Fibroblast of lung (primary cell): Measurements from ENCODE around the gene DHX58. TPM values are rescaled to one million over a fixed set of nuclear protein-coding genes. Genes with fewer than 3 reads are reported as not detected.
"Not testable (repeated sequence)": the region's sequence is repeated elsewhere in the genome, so short reads cannot be mapped to it uniquely, and the experiment has no call there.

Source experiments
- DNase-seq, 2 donors: peaks; one replicate each; pipeline versions ENCODE4 v3.0.0 to v3.0.0-alpha.2; 2010; ENCODE audit warnings: low read depth in 2 of 2
- H2AFZ ChIP-seq: 2 replicates; pipeline ENCODE4 v1.5.1; 2012; ENCODE audit warnings: low read length, control low read depth, inconsistent platforms
- H3K27ac ChIP-seq: 2 replicates; pipeline ENCODE4 v1.5.1; 2011; ENCODE audit warnings: low read length, control low read depth; ENCODE audit not compliant: insufficient read depth
- H3K27me3 ChIP-seq: 2 replicates; pipeline ENCODE4 v1.5.1; 2011; ENCODE audit warnings: mild to moderate bottlenecking, low read length; ENCODE audit not compliant: control insufficient read depth, insufficient read depth
- H3K36me3 ChIP-seq: 2 replicates; pipeline ENCODE4 v1.5.1; 2011; ENCODE audit warnings: low read length; ENCODE audit not compliant: control insufficient read depth, insufficient read depth
- H3K4me1 ChIP-seq: 2 replicates; pipeline ENCODE4 v1.5.1; 2011; ENCODE audit warnings: low read length; ENCODE audit not compliant: control insufficient read depth, insufficient read depth; ENCODE audit errors: extremely low read depth
- H3K4me2 ChIP-seq: 2 replicates; pipeline ENCODE4 v1.5.1; 2011; ENCODE audit warnings: low read length, control low read depth; ENCODE audit not compliant: insufficient read depth; ENCODE audit errors: extremely low read depth
- H3K4me3 ChIP-seq, 4 experiments: fragments of 200-600 bp in 1 of 4; sonication (generic) in 1 of 4; replicated peaks in 1 of 4; 2 replicates each; pipeline ENCODE4 v1.5.1; 2011 to 2016; ENCODE audit warnings: low read length in 4 of 4, low read depth in 3 of 4, mild to moderate bottlenecking in 3 of 4, control low read depth in 2 of 4, inconsistent platforms in 1 of 4, mixed read lengths in 1 of 4; ENCODE audit not compliant: insufficient read depth in 1 of 4; ENCODE audit errors: control extremely low read depth in 1 of 4
- H3K79me2 ChIP-seq: 2 replicates; pipeline ENCODE4 v1.5.1; 2012; ENCODE audit warnings: mild to moderate bottlenecking, low read length, inconsistent platforms; ENCODE audit not compliant: control insufficient read depth, insufficient read depth
- H3K9ac ChIP-seq: 2 replicates; pipeline ENCODE4 v1.5.1; 2011; ENCODE audit warnings: mild to moderate bottlenecking, low read length, control low read depth; ENCODE audit not compliant: insufficient read depth
- H3K9me3 ChIP-seq: 2 replicates; pipeline ENCODE4 v1.5.1; 2012; ENCODE audit warnings: low read depth, low read length; ENCODE audit not compliant: control insufficient read depth, insufficient read depth
- H4K20me1 ChIP-seq: 2 replicates; pipeline ENCODE4 v1.5.1; 2011; ENCODE audit warnings: low read length; ENCODE audit not compliant: control insufficient read depth, insufficient read depth; ENCODE audit errors: extremely low read depth
- EZH2 ChIP-seq: IDR thresholded peaks from 2 replicates; pipeline ENCODE4 v1.5.1; 2012; ENCODE audit warnings: low read length, control low read depth, mild to moderate bottlenecking; ENCODE audit errors: missing control alignments
- polyA plus RNA-seq, 2 donors: library from polyadenylated mRNA; depleted of rRNA in 1 of 2; stranded (reverse) in 1 of 2; unstranded in 1 of 2; fragments of >200 nt; gene quantifications; 2 replicates each; pipeline ENCODE4 v1.2.1, GENCODE V29; 2011 to 2012; ENCODE audit warnings: missing spikeins in 1 of 2
- total RNA-seq: library from RNA; depleted of rRNA; stranded (reverse); fragments of >200 nt; gene quantifications from 2 replicates; pipeline ENCODE4 v1.2.1, GENCODE V29; 2014
- TF ChIP-seq, protein P1 (sequence below), 2 donors: IDR thresholded peaks in 1 of 2; conservative IDR thresholded peaks in 1 of 2; 1 replicate in 1 of 2; 2 replicates in 1 of 2; pipeline ENCODE4 v1.5.1; 2011 to 2012; ENCODE audit warnings: low read length in 2 of 2, control low read depth in 1 of 2, inconsistent platforms in 1 of 2, low read depth in 1 of 2, mild to moderate bottlenecking in 1 of 2

DHX58 gene
- total and polyA plus RNA-seq, 2 donors (not counting 1 experiment from before 2014, with no cell fraction given): 8.0 to 18.3 TPM

DNA sequence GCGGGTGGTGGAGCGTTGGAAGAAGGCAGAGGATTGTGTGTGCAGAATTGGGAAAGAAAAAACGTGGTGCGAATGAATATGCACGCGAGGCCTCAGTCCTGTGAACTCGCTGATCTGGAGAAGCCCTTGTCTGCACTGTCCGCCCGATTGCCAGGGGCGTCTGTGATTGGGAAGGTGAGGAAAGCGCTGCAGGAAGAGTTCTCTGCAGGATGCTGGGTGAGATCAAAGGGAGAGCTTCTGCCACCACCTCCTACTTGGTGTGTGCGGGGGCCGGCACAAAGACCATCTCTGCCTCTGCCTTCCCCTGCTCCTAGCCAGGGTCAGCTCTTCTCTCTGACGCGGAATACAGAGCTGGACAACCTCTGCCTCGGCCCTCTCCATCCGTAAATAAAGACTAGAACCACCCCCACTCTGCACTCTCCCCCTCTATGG lies 43.1 kb upstream of the DHX58 start:
- Histone ChIP-seq H2AFZ (peak overlapping the region; percentile 67), H3K27ac (no peak overlapping the region), H3K4me1 (peaks cover 7% of the 10 kb centered on the region), H3K79me2 (peaks cover 37% of the 10 kb centered on the region), H3K4me3 (peak overlapping the region; percentile 31 to 100 (median 47)), H3K9me3 (no peaks in the 10 kb centered on the region), H3K27me3 (no peaks in the 10 kb centered on the region), H4K20me1 (peaks cover 2% of the 10 kb centered on the region), H3K36me3 (no peaks in the 10 kb centered on the region), H3K4me2 (peak overlapping the region; percentile 45), H3K9ac (peak overlapping the region; percentile 17)
- TF ChIP-seq, protein P1, sequence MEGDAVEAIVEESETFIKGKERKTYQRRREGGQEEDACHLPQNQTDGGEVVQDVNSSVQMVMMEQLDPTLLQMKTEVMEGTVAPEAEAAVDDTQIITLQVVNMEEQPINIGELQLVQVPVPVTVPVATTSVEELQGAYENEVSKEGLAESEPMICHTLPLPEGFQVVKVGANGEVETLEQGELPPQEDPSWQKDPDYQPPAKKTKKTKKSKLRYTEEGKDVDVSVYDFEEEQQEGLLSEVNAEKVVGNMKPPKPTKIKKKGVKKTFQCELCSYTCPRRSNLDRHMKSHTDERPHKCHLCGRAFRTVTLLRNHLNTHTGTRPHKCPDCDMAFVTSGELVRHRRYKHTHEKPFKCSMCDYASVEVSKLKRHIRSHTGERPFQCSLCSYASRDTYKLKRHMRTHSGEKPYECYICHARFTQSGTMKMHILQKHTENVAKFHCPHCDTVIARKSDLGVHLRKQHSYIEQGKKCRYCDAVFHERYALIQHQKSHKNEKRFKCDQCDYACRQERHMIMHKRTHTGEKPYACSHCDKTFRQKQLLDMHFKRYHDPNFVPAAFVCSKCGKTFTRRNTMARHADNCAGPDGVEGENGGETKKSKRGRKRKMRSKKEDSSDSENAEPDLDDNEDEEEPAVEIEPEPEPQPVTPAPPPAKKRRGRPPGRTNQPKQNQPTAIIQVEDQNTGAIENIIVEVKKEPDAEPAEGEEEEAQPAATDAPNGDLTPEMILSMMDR (conservative IDR thresholded peaks at IDR 0.05 in 1 of 2, IDR thresholded peaks at IDR 0.05 in 1 of 2; ENCODE audit: low read depth in 1 of 2, low read length in 2 of 2): no peak
- TF ChIP-seq EZH2: no peak
- DNase-seq: no peak

DNA sequence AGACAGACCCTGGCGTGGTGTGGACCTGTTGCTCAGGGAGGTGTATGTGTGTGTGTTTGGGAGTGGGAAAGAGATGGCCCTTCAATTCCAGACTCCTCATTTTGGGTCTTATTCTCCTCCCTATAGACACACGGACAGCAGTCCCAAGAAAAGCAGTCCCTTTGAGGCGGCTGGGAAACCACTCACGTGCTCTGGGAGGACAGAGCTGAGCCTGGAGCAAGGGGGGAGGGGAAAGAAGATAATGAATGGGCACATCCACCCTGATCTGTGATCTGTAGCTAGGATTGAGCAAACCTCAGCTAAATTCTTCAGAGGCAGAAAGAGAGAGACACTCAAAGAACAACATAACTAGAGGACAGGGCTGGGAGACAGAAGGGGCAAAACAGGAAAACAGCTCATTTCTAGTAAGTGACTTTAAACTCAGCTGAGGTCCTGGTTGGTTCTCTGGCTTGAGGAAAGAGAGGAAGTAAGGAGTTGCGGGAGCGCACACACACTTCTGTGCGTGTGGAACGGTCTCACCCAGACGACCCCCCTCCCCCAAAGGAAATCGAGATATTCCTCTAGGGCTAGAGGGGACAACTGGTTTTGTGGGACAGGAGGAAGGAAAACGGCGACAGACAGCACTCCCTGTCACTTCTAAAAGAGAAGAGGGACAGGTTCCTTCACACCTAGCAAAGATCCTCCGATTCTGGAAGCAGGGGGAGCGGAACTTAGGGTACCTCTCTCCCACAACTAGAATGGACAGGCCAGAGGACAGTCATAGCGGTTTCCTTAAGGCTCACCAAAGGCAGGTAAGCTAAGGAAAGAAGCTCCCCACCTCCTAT lies 41.6 kb upstream of the DHX58 start:
- H3K27ac ChIP-seq: peak overlapping the region; percentile 90
- H3K9ac ChIP-seq: peak overlapping the region; percentile 96
- peak overlapping the region; percentile 99 to 100 (median 99) for H3K4me3 ChIP-seq
- no peaks in the 10 kb centered on the region for H3K9me3 ChIP-seq
- H4K20me1 ChIP-seq: peaks cover 2% of the 10 kb centered on the region
- H3K27me3 ChIP-seq: no peaks in the 10 kb centered on the region
- H3K36me3 ChIP-seq: no peaks in the 10 kb centered on the region
- peaks cover 7% of the 10 kb centered on the region for H3K4me1 ChIP-seq
- peak; percentile 22 to 43 for DNase-seq
- peak overlapping the region; percentile 35 for H2AFZ ChIP-seq
- peak overlapping the region; percentile 98 for H3K4me2 ChIP-seq
- no peak for TF ChIP-seq EZH2
- TF ChIP-seq, protein P1 (conservative IDR thresholded peaks at IDR 0.05 in 1 of 2, IDR thresholded peaks at IDR 0.05 in 1 of 2; ENCODE audit: low read depth in 1 of 2, low read length in 2 of 2): no peak
- H3K79me2 ChIP-seq: peaks cover 49% of the 10 kb centered on the region

DNA sequence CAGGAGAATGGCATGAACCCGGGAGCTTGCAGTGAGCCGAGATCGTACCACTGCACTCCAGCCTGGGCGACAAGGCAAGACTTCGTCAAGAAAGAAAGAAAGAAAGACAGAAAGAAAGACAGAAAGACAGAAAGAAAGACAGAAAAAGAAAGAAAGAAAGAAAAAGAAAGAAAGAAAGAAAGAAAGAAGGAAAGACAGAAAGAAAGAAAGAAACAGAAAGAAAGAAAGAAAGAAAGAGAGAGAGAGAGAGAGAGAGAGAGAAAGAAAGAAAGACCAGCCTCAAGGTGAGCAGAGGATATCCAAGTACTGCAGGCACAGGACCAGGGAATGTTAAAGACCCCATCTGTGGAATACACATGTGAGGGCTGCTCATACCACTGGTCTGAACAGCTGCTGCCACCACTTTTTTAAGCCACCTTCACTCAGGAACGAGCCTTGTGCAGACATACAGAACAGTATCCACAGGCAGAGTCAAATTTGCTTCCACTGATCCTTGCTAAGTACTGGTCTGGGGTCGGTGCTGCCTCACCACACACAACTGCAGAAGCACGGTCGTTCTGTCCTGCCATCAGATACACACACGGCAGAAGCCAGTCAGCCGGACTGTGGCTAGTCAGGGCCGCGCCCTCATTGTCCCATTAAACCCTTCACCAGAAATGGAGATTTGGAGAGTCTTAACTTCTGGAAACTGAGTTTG lies 34.5 kb upstream of the DHX58 start:
- Histone ChIP-seq H3K27ac (no peak overlapping the region), H3K4me1 (peaks cover 9% of the 10 kb centered on the region), H3K9ac (no peak overlapping the region), H3K4me3 (no peak overlapping the region), H3K79me2 (peaks cover 56% of the 10 kb centered on the region), H2AFZ (no peak overlapping the region), H3K27me3 (no peaks in the 10 kb centered on the region), H3K9me3 (no peaks in the 10 kb centered on the region), H4K20me1 (no peaks in the 10 kb centered on the region), H3K4me2 (no peak overlapping the region), H3K36me3 (no peaks in the 10 kb centered on the region)
- DNase-seq: no peak
- TF ChIP-seq, protein P1 (conservative IDR thresholded peaks at IDR 0.05 in 1 of 2, IDR thresholded peaks at IDR 0.05 in 1 of 2; ENCODE audit: low read depth in 1 of 2, low read length in 2 of 2): no peak
- TF ChIP-seq EZH2: no peak

DNA sequence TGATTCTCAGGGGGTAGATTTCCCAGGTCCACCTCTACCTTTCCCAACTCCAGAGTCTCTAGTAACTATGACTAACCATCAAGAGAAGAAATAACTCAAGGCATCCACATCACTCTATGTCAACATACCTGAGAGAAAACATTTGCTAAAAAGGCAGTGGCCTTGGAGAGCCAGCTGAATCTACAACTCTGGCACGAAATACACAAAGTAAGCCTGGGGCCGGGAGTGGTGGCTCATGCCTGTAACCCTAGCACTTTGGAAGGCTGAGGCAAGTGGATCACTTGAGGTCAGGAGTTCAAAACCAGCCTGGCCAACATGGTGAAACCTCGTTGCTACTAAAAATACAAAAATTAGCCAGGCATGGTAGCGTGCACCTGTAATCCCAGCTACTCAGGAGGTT lies 30.6 kb upstream of the DHX58 start:
- not testable (repeated sequence) for H3K4me3 ChIP-seq, H3K4me2 ChIP-seq, H3K9me3 ChIP-seq, H3K36me3 ChIP-seq, DNase-seq, H3K9ac ChIP-seq, H2AFZ ChIP-seq, H3K27me3 ChIP-seq, H4K20me1 ChIP-seq, H3K27ac ChIP-seq
- Histone ChIP-seq H3K79me2 (peaks cover 58% of the 10 kb centered on the region), H3K4me1 (peaks cover 14% of the 10 kb centered on the region)
